K562 (cell line): ENCODE results near the gene CBLC.

Experiments used
- ETS1 ChIP-seq: conservative IDR thresholded peaks from 2 replicates; pipeline ENCODE4 v1.6.1; 2011; ENCODE audit warnings: low read depth, mild to moderate bottlenecking, low read length; ENCODE audit not compliant: control insufficient read depth
- ETV5 ChIP-seq: sonication (generic); formaldehyde crosslinking; IDR thresholded peaks from 2 replicates; pipeline ENCODE4 v1.4.0; 2020; ENCODE audit warnings: low read depth, mild to moderate bottlenecking, missing genetic modification reagents
- GATAD2B ChIP-seq: fragments of 450-650 bp; IDR thresholded peaks from 2 replicates; pipeline ENCODE4 v1.6.1; 2017; ENCODE audit warnings: mild to moderate bottlenecking, borderline replicate concordance
- MAFG ChIP-seq: fragments of 450-650 bp; conservative IDR thresholded peaks from 2 replicates; pipeline ENCODE4 v1.6.1; 2016; ENCODE audit warnings: missing genetic modification characterization, missing compliant biosample characterization
- RBFOX2 ChIP-seq: fragments of 200-400 bp; formaldehyde crosslinking; IDR thresholded peaks from 2 replicates; pipeline ENCODE4 v1.6.1; 2017; ENCODE audit warnings: low read depth, mild to moderate bottlenecking, low read length, moderate library complexity
- SIN3A ChIP-seq, 2 experiments: fragments of 150-350 bp in 1 of 2; IDR thresholded peaks; 2 replicates each; pipeline ENCODE4 v1.6.1; 2011 to 2016; ENCODE audit warnings: borderline replicate concordance in 2 of 2, low read depth in 2 of 2, low read length in 2 of 2, mild to moderate bottlenecking in 2 of 2, moderate library complexity in 2 of 2; ENCODE audit not compliant: control insufficient read depth in 1 of 2
- SMARCA4 ChIP-seq: fragments of 450-650 bp; IDR thresholded peaks from 2 replicates; pipeline ENCODE4 v1.6.1; 2016

- no peak for TF ChIP-seq ETS1
- TF ChIP-seq ETV5 (CRISPR knock-in tag): no peak
- TF ChIP-seq SIN3A (IDR thresholded peaks at IDR 0.05; ENCODE audit: borderline replicate concordance in 2 of 2, control insufficient read depth in 1 of 2, low read depth in 2 of 2, low read length in 2 of 2): no peak
- no peak for TF ChIP-seq RBFOX2
- TF ChIP-seq SMARCA4: no peak
- TF ChIP-seq GATAD2B: no peak
- TF ChIP-seq MAFG: no peak
Measured at GRCh38 chr19:44745887-44746600, 31.6 kb upstream of the CBLC start.
